ENCODE results near the gene HMX1. TPM values are rescaled to one million over a fixed set of nuclear protein-coding genes. Genes with fewer than 3 reads are reported as not detected.

HMX1 gene
- total and polyA plus RNA-seq, 4 donors: 0.69 to 5.5 (median 3.9) TPM

GRCh38 chr4:8850074-8850829 is 21.4 kb downstream of the HMX1 start:
- no peaks in the 10 kb centered on the region for H3K4me1 ChIP-seq (ENCODE audit: control insufficient read depth, insufficient read depth, low read length)
- no peak overlapping the region for H3K4me3 ChIP-seq (ENCODE audit: low read depth, low read length)
- DNase-seq (ENCODE audit: low read depth in 4 of 6, low spot score in 6 of 6): no peak
- 87% methylated on average over 22 of the region's 23 CpGs for WGBS (ENCODE audit: insufficient coverage)
- H3K36me3 ChIP-seq (ENCODE audit: control insufficient read depth, insufficient read depth, low read length): no peaks in the 10 kb centered on the region
- H3K9me3 ChIP-seq (ENCODE audit: control insufficient read depth, insufficient read depth, low read length): no peaks in the 10 kb centered on the region
- H3K27ac ChIP-seq (ENCODE audit: low read depth, low read length): no peak overlapping the region
- peaks cover 46% of the 10 kb centered on the region for H3K27me3 ChIP-seq (ENCODE audit: control insufficient read depth, insufficient read depth, low read length)

DNA sequence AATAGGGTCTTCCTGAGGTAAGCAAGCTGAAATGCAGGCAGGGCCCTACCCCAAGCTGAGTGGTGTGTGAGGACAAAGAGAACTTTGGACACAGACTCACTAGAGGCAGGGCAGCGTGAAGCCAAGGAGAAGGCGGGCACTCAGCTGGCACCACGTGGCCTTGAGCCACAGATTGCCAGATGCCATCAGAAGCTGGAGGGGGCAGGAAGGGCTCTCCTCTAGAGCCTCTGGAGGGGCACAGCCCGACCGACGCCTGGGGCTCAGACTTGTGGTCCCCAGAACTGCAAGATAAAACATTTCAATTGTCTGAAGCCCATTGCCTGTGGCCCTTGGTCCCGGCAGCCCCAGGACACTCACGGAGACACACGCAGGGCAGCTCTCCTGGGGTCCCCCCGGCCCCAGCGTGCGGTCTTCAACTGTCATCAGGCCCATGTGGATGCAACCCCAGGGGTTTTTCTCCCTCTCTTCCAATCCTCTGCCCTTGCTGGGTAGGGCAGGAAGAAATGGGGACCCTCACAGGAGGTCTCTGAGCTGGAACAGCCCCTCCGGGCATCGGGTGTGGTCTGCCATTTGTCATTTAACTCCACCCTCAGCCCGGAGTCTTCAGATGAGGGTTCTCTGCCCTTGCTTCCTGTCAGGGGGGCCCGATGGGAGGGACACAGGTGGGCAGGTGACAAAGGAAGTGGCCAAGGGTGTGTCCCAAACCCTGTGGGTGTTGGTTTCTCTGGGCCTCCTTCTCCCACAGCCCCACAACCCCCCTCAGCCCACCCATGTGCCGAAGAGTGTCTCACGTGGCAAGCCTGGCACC is 22.2 kb downstream of the HMX1 start:
- Histone ChIP-seq H3K27ac (ENCODE audit: low read depth, low read length) (no peak overlapping the region), H3K4me3 (ENCODE audit: low read depth, low read length) (no peak overlapping the region), H3K9me3 (ENCODE audit: control insufficient read depth, insufficient read depth, low read length) (no peaks in the 10 kb centered on the region), H3K36me3 (ENCODE audit: control insufficient read depth, insufficient read depth, low read length) (no peaks in the 10 kb centered on the region), H3K27me3 (ENCODE audit: control insufficient read depth, insufficient read depth, low read length) (peaks cover 38% of the 10 kb centered on the region), H3K4me1 (ENCODE audit: control insufficient read depth, insufficient read depth, low read length) (no peaks in the 10 kb centered on the region)
- no peak for DNase-seq (ENCODE audit: low read depth in 4 of 6, low spot score in 6 of 6)
- WGBS (ENCODE audit: insufficient coverage): 63% methylated on average over 11 of the region's 18 CpGs

DNA sequence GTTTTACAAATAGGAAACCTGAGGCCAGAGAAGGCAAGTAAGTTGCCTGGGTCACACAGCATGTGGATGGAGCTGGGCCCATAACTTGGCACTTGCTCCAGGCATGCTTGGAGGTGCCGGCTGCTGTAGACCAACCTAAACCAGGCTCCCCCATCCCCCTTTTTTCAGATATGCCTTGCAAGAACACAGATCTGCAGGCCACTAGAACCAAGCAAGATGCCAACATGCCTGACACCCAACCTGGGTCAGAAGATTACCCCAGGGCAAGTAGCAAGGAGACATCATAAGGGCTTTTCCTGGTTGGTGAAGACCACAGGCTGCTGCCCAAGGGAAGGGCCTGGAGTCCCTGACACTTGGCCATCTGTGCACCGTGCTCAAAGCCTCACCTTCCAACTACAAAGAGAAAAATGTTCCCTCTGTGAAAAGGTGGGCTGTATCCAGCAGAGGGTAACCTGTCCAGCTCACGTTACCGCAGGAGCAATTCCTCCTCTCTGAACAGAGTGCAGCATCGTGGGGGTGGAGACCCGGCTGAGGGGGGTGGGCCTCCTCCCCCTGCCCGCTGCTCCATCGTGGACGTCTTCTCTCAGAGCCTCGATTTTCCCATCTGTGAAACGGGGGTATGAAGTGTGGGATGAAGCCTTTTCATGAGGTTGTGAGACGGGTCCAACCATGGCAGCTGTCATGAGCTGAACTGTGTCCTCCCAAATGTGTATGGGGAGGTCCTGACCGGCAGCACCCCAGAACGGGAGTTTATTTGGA is 23.0 kb downstream of the HMX1 start:
- H3K9me3 ChIP-seq (ENCODE audit: control insufficient read depth, insufficient read depth, low read length): peaks cover 1% of the 10 kb centered on the region
- H3K27me3 ChIP-seq (ENCODE audit: control insufficient read depth, insufficient read depth, low read length): peaks cover 30% of the 10 kb centered on the region
- no peaks in the 10 kb centered on the region for H3K4me1 ChIP-seq (ENCODE audit: control insufficient read depth, insufficient read depth, low read length)
- H3K4me3 ChIP-seq (ENCODE audit: low read depth, low read length): no peak overlapping the region
- H3K36me3 ChIP-seq (ENCODE audit: control insufficient read depth, insufficient read depth, low read length): no peaks in the 10 kb centered on the region
- H3K27ac ChIP-seq (ENCODE audit: low read depth, low read length): no peak overlapping the region
- no peak for DNase-seq (ENCODE audit: low read depth in 4 of 6, low spot score in 6 of 6)
- WGBS (ENCODE audit: insufficient coverage): 73% methylated on average over 9 of the region's 14 CpGs

- peaks cover 24% of the 10 kb centered on the region for H3K27me3 ChIP-seq (ENCODE audit: control insufficient read depth, insufficient read depth, low read length)
- WGBS (ENCODE audit: insufficient coverage): 1% methylated on average over 7 of the region's 10 CpGs
- DNase-seq (ENCODE audit: low read depth in 4 of 6, low spot score in 6 of 6): peak in 2 of 6 donors; percentile 40 to 43
Measured at GRCh38 chr4:8847764-8848163, 23.9 kb downstream of the HMX1 start.

GRCh38 chr4:8847331-8847730 is 24.3 kb downstream of the HMX1 start:
- DNase-seq (ENCODE audit: low read depth in 4 of 6, low spot score in 6 of 6): no peak
- H3K27ac ChIP-seq (ENCODE audit: low read depth, low read length): no peak overlapping the region
- WGBS (ENCODE audit: insufficient coverage): 80% methylated on average over 12 of the region's 12 CpGs
- no peak overlapping the region for H3K4me3 ChIP-seq (ENCODE audit: low read depth, low read length)
- H3K4me1 ChIP-seq (ENCODE audit: control insufficient read depth, insufficient read depth, low read length): no peaks in the 10 kb centered on the region
- H3K36me3 ChIP-seq (ENCODE audit: control insufficient read depth, insufficient read depth, low read length): no peaks in the 10 kb centered on the region
- H3K9me3 ChIP-seq (ENCODE audit: control insufficient read depth, insufficient read depth, low read length): peaks cover 2% of the 10 kb centered on the region
- H3K27me3 ChIP-seq (ENCODE audit: control insufficient read depth, insufficient read depth, low read length): peaks cover 20% of the 10 kb centered on the region

More at GRCh38 chr4:8847764-8848163, 23.9 kb downstream of the HMX1 start:
- Histone ChIP-seq H3K36me3 (ENCODE audit: control insufficient read depth, insufficient read depth, low read length) (no peaks in the 10 kb centered on the region), H3K4me1 (ENCODE audit: control insufficient read depth, insufficient read depth, low read length) (no peaks in the 10 kb centered on the region), H3K9me3 (ENCODE audit: control insufficient read depth, insufficient read depth, low read length) (peaks cover 2% of the 10 kb centered on the region), H3K27ac (ENCODE audit: low read depth, low read length) (no peak overlapping the region), H3K4me3 (ENCODE audit: low read depth, low read length) (no peak overlapping the region)

DNA sequence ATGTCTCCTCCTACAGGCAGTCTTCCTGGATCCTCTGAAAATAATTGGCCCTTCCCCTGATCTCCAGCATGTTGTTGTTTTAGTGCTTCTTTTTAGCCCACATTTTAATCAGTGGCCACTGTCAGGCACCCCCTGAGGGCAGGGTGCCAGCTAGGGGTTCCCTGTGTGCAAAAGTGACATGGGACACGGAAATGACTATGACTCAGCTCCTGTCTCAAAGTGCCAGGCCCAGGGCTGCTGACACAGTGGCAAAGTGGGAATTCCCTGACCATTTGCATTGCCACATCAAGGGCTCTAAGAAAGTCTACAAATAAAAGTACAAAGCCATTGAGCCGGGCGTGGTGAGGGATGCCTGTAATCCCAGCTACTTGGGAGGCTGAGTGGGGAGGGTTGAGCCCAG is 24.8 kb downstream of the HMX1 start:
- no peak for DNase-seq (ENCODE audit: low read depth in 4 of 6, low spot score in 6 of 6)
- H3K27me3 ChIP-seq (ENCODE audit: control insufficient read depth, insufficient read depth, low read length): peaks cover 18% of the 10 kb centered on the region
- no peak overlapping the region for H3K4me3 ChIP-seq (ENCODE audit: low read depth, low read length)
- no peaks in the 10 kb centered on the region for H3K36me3 ChIP-seq (ENCODE audit: control insufficient read depth, insufficient read depth, low read length)
- 81% methylated on average over 1 of the region's 3 CpGs for WGBS (ENCODE audit: insufficient coverage)
- no peak overlapping the region for H3K27ac ChIP-seq (ENCODE audit: low read depth, low read length)
- H3K9me3 ChIP-seq (ENCODE audit: control insufficient read depth, insufficient read depth, low read length): peaks cover 2% of the 10 kb centered on the region
- H3K4me1 ChIP-seq (ENCODE audit: control insufficient read depth, insufficient read depth, low read length): no peaks in the 10 kb centered on the region

DNA sequence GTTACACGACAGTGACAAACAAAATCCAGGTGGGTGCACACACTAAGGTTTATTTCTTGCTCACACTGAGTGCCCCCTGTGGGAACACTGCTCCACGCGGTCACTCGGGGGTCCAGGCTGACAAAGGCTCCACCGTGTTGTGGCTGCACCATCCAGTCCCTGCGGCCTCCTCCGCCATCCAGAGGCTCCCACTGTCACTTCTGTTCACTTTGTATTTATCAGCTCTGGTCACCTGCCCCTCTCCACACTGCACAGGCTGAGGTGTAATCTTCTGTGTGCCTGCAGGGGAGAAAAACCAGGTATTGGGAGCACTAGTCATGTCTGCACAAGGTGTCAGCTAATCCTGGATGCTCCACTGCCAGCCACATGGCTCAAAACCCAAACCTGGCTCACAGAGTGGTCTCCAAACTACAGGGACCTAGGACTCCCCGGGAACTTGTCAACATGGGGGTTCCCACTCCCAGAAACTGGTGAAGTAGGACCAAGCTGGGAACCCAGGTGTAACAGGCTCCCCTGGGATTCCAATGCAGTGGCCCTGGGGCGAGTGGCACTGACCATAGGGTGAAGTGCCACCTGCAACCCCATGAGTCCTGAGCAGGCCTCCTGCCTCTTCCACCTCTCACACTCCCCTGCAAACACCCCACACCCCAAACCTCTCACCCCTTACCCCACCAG is 25.5 kb downstream of the HMX1 start:
- no peak overlapping the region for H3K27ac ChIP-seq (ENCODE audit: low read depth, low read length)
- no peaks in the 10 kb centered on the region for H3K36me3 ChIP-seq (ENCODE audit: control insufficient read depth, insufficient read depth, low read length)
- H3K4me3 ChIP-seq (ENCODE audit: low read depth, low read length): no peak overlapping the region
- no peak for DNase-seq (ENCODE audit: low read depth in 4 of 6, low spot score in 6 of 6)
- H3K4me1 ChIP-seq (ENCODE audit: control insufficient read depth, insufficient read depth, low read length): no peaks in the 10 kb centered on the region
- WGBS (ENCODE audit: insufficient coverage): 72% methylated on average over 8 of the region's 9 CpGs
- H3K27me3 ChIP-seq (ENCODE audit: control insufficient read depth, insufficient read depth, low read length): peaks cover 18% of the 10 kb centered on the region
- H3K9me3 ChIP-seq (ENCODE audit: control insufficient read depth, insufficient read depth, low read length): peaks cover 2% of the 10 kb centered on the region

- Histone ChIP-seq H3K27ac (ENCODE audit: low read depth, low read length) (no peak overlapping the region), H3K4me1 (ENCODE audit: control insufficient read depth, insufficient read depth, low read length) (no peaks in the 10 kb centered on the region), H3K27me3 (ENCODE audit: control insufficient read depth, insufficient read depth, low read length) (peaks cover 18% of the 10 kb centered on the region), H3K36me3 (ENCODE audit: control insufficient read depth, insufficient read depth, low read length) (no peaks in the 10 kb centered on the region), H3K4me3 (ENCODE audit: low read depth, low read length) (no peak overlapping the region), H3K9me3 (ENCODE audit: control insufficient read depth, insufficient read depth, low read length) (peaks cover 2% of the 10 kb centered on the region)
- DNase-seq (ENCODE audit: low read depth in 4 of 6, low spot score in 6 of 6): no peak
- 75% methylated on average over 12 of the region's 14 CpGs for WGBS (ENCODE audit: insufficient coverage)
Measured at GRCh38 chr4:8844976-8845690, 26.5 kb downstream of the HMX1 start.

DNA sequence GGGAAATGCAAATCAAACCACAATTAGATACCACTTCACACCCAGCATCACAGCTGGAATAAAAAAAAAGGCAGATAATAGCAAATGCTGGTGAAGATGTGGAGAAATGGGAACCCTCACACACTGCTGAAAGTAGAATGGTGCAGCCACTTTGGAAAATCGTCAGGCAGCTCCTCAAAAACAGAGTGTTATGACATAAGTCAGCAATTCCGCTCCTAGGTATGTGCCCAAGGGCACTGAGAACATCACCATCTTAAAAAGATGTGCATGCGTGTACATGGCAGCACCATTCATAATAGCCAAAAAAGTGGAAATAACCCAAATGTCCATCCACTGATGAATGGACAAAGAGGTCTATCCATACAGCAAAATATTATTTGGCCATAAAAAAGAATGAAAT is 28.0 kb downstream of the HMX1 start:
- H3K4me3 ChIP-seq (ENCODE audit: low read depth, low read length): no peak overlapping the region
- no peaks in the 10 kb centered on the region for H3K4me1 ChIP-seq (ENCODE audit: control insufficient read depth, insufficient read depth, low read length)
- no peak for DNase-seq (ENCODE audit: low read depth in 4 of 6, low spot score in 6 of 6)
- no peaks in the 10 kb centered on the region for H3K36me3 ChIP-seq (ENCODE audit: control insufficient read depth, insufficient read depth, low read length)
- H3K27ac ChIP-seq (ENCODE audit: low read depth, low read length): no peak overlapping the region
- peaks cover 10% of the 10 kb centered on the region for H3K27me3 ChIP-seq (ENCODE audit: control insufficient read depth, insufficient read depth, low read length)
- H3K9me3 ChIP-seq (ENCODE audit: control insufficient read depth, insufficient read depth, low read length): peaks cover 2% of the 10 kb centered on the region
- 84% methylated on average over 3 of the region's 3 CpGs for WGBS (ENCODE audit: insufficient coverage)

Measured in spinal cord (tissue), 10 donors.